ENCODE results near the gene GLP2R. TPM values are rescaled to one million over a fixed set of nuclear protein-coding genes. Genes with fewer than 3 reads are reported as not detected.
"Not testable (repeated sequence)": the region's sequence is repeated elsewhere in the genome, so short reads cannot be mapped to it uniquely, and the experiment has no call there.

The GLP2R gene
- total RNA-seq, 1 donor, result not detected

DNA sequence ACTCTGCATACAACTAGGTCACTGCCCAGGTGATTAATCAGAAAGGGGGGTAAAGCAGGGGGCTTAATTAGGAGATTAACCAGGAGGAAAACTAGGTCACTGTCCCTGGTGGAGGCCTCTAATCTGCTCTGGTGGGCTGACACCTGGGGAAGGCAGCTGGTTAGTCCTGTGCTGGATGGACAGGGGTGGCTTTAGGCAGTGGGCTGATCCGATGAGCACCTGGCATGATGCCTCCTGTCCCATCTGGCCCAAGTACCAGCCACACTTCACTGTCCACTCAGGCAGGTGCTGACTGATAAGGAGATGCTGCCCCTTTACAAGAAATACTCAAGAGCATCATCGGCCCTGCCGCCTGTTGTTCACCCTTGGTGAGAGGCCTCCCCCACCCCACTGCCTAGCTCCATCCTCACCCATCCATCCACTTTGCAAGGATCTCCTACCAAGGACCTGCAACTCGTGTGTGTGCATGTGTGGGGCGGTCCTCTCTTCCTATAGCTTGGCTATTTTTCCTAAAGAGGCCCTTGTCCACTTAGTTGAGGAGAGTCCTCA is 93.2 kb downstream of the GLP2R start:
- TF ChIP-seq, protein P1, sequence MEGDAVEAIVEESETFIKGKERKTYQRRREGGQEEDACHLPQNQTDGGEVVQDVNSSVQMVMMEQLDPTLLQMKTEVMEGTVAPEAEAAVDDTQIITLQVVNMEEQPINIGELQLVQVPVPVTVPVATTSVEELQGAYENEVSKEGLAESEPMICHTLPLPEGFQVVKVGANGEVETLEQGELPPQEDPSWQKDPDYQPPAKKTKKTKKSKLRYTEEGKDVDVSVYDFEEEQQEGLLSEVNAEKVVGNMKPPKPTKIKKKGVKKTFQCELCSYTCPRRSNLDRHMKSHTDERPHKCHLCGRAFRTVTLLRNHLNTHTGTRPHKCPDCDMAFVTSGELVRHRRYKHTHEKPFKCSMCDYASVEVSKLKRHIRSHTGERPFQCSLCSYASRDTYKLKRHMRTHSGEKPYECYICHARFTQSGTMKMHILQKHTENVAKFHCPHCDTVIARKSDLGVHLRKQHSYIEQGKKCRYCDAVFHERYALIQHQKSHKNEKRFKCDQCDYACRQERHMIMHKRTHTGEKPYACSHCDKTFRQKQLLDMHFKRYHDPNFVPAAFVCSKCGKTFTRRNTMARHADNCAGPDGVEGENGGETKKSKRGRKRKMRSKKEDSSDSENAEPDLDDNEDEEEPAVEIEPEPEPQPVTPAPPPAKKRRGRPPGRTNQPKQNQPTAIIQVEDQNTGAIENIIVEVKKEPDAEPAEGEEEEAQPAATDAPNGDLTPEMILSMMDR (IDR thresholded peaks at IDR 0.05; ENCODE audit: insufficient read depth, low read length), result no peak
- DNase-seq (ENCODE audit: low read depth), result no peak
- no peak overlapping the region for H3K4me3 ChIP-seq (ENCODE audit: low read depth, low read length)

DNA sequence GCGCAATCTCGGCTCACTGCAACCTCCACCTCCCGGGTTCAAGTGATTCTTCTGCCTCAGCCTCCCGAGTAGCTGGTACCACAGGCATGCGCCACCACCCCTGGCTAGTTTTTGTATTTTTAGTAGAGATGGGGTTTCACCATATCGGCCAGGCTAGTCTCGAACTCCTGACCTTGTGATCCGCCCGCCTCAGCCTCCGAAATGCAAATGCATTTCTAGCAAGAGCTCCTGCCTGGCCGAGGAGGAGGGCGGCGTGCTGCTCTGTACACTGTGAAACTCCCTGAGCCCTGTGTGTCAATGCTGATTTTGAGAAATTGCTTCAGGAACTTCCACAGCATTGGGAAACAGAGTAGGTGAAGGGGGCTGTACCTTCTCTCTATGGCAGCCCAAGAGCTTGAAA is 95.5 kb downstream of the GLP2R start:
- not testable (repeated sequence) for DNase-seq (ENCODE audit: low read depth); H3K4me3 ChIP-seq (ENCODE audit: low read depth, low read length)

DNA sequence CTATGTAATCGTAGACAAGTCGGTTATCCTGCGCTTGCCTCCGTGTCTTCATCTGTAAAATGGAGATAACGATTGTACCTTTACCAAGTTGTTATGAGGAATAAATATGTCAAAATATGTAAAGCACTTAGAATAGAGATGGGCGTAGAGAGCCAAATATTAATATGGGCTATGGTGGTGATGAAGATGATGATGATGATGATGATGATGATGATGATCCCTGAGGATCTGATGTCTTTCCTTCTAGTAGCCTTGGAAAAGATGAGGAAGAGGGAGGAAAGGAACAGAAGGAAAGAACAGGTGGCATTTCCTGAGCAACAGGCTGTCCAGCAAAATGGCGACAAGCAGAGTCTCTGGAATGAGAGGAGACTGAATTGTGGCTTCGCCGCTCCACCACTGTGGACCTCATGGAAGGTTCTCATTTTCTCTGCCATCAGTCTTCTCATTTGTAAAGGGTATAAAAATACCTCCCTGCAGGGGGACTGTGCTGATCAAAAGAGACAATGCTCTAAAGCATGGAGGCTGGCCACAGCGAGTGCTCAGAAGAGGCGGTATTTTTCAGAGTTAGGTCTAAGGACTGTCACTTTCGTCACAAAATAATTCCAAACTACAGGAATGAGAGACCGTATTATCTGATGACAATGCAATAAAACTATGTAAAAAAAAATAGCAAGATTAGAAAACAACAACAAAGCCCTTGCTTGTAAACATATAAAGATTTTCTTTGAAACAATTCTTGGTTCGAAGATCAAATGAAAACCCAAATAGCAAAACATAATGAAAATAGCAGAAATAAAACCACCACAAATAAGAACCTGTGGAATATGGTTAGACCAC is 96.5 kb downstream of the GLP2R start:
- DNase-seq (ENCODE audit: low read depth), result no peak
- TF ChIP-seq, protein P1 (IDR thresholded peaks at IDR 0.05; ENCODE audit: insufficient read depth, low read length), result no peak
- no peak overlapping the region for H3K4me3 ChIP-seq (ENCODE audit: low read depth, low read length)

DNA sequence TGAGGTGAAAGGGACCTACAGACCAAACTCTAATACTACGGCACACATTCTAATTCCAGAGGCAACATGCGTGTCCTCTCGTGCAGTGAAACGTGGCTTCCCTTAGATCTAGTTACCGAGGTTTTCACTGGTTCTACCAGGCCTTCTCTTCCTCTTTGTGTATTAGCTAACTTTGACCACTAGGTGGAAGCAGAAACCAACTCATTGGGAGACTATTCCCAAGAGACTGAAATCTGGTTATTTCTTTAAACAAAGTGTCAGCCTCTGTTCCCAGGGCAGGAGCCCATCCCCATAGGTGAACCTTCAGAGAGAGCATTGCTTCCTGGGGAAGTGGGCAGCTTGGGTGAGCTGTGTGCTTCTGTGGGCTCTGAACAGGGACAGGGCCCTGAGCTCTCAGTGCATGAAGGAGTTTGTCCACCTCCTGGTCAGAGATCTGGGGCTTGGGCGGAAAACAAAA is 99.0 kb downstream of the GLP2R start:
- peak; percentile 78 for DNase-seq (ENCODE audit: low read depth)
- TF ChIP-seq, protein P1 (IDR thresholded peaks at IDR 0.05; ENCODE audit: insufficient read depth, low read length), result peak; percentile 78
- no peak overlapping the region for H3K4me3 ChIP-seq (ENCODE audit: low read depth, low read length)

DNA sequence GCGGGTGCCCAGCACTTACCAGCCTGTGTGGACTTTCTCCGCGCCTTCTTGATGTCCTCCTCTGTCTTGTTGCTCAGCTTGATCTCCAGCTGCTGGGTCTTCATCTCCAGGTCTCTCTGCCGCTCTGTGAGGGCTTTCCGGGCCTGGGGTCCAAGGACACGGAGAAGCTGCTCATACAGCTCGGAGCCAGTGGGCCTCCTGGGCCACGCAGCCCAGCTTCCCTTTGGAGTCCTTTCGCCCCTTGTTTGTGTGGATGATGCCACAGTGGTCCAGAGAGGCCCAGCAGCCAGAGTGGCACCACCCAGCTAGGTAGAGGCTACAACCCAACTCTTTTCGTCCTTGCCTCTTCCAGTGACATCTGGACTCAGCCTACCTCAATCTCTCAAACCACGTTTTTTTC is 99.7 kb downstream of the GLP2R start:
- TF ChIP-seq, protein P1 (IDR thresholded peaks at IDR 0.05; ENCODE audit: insufficient read depth, low read length), result no peak
- no peak for DNase-seq (ENCODE audit: low read depth)
- H3K4me3 ChIP-seq (ENCODE audit: low read depth, low read length), result no peak overlapping the region

DNA sequence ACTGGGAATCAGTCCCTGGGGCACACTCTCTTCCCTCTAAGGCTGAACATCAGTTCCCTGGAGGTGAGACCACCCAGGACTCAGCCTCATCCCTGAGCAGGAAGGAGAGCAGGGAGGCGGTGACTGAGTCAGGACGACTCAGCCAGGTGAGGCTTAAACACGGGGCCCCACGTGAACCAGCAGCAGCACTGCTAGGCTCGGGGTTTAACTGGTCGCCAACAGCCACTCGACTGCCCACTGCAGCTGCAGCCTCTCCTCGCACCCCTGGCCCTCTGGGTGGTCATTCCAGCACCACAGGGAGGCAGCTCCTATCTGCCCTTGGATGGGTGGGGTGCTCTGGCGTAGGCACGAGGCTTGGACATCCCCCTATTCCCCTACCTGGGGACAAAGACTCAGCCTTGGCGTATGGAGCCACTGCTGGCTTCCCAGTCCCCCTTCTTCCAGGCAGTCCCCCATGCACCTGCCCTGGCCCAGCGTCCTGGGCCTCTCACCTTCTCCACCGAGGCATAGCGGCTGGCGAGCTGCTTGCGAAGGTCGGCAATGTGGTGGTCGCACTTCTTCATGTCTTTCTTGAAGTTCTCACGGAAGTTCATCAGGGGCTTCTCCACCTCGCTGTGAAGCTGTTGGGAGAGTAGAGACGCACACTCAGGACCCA is 100.6 kb downstream of the GLP2R start:
- TF ChIP-seq, protein P1 (IDR thresholded peaks at IDR 0.05; ENCODE audit: insufficient read depth, low read length), result no peak
- H3K4me3 ChIP-seq (ENCODE audit: low read depth, low read length), result no peak overlapping the region
- no peak for DNase-seq (ENCODE audit: low read depth)
